GM18873 (cell line): ENCODE results near the gene KARS1.
"Not testable (repeated sequence)": the region's sequence is repeated elsewhere in the genome, so short reads cannot be mapped to it uniquely, and the experiment has no call there.

Experiments used
- ATAC-seq: cut with Tn5 transposase; IDR thresholded peaks from one replicate; pipeline ENCODE4 v1.9.1; 2021; ENCODE audit warnings: mild to moderate bottlenecking, moderate library complexity, moderate number of reproducible peaks; ENCODE audit not compliant: unreplicated experiment, low FRiP score

The KARS1 gene

GRCh38 chr16:75626806-75627205 is 20.7 kb downstream of the KARS1 start:
- no peak for ATAC-seq

- no peak for ATAC-seq
These were observed 22.5 kb downstream of the KARS1 start for GRCh38 chr16:75624921-75625334.

GRCh38 chr16:75622761-75623605 is 24.5 kb downstream of the KARS1 start, which contains the start of gene ADAT1:
Gene ADAT1 (minus strand): TSS chr16:75623281. CDS start chr16:75620799, 2,482 bp downstream.
- ATAC-seq, result peak; percentile 91

GRCh38 chr16:75621170-75621477 is 26.3 kb downstream of the KARS1 start:
- no peak for ATAC-seq

GRCh38 chr16:75620326-75621169 is 26.9 kb downstream of the KARS1 start:
- no peak for ATAC-seq

GRCh38 chr16:75618780-75619179 is 28.7 kb downstream of the KARS1 start:
- no peak for ATAC-seq

GRCh38 chr16:75617121-75617520 is 30.3 kb downstream of the KARS1 start:
- ATAC-seq, result no peak

GRCh38 chr16:75616521-75617010 is 30.9 kb downstream of the KARS1 start:
- ATAC-seq, result no peak

- no peak for ATAC-seq
These were observed 31.8 kb downstream of the KARS1 start for GRCh38 chr16:75615619-75616018.

GRCh38 chr16:75614066-75614897 is 33.2 kb downstream of the KARS1 start:
- no peak for ATAC-seq

- no peak for ATAC-seq
These were observed 41.0 kb downstream of the KARS1 start for GRCh38 chr16:75606507-75606906.

GRCh38 chr16:75603241-75603640 is 44.2 kb downstream of the KARS1 start:
- ATAC-seq, result no peak

- no peak for ATAC-seq
These were observed 47.8 kb downstream of the KARS1 start for GRCh38 chr16:75599452-75600277.

- ATAC-seq, result no peak
These were observed 53.3 kb downstream of the KARS1 start for GRCh38 chr16:75593825-75594820.

GRCh38 chr16:75593308-75593707 is 54.2 kb downstream of the KARS1 start:
- ATAC-seq, result no peak

- not testable (repeated sequence) for ATAC-seq
These were observed 55.5 kb downstream of the KARS1 start for GRCh38 chr16:75591927-75592326.

- ATAC-seq, result no peak
These were observed 56.3 kb downstream of the KARS1 start for GRCh38 chr16:75590920-75591843.
